Measurements from ENCODE around the gene PITX3. TPM values are rescaled to one million over a fixed set of nuclear protein-coding genes. Genes with fewer than 3 reads are reported as not detected.

The PITX3 gene
- total RNA-seq, 1 experiment from 2014 or later, result 0.81 TPM

- TF ChIP-seq ZNF425 (CRISPR knock-in tag; conservative IDR thresholded peaks at IDR 0.05), result no peak
- TF ChIP-seq ATF3 (CRISPR knock-in tag; conservative IDR thresholded peaks at IDR 0.05), result no peak
- TF ChIP-seq, protein P1, sequence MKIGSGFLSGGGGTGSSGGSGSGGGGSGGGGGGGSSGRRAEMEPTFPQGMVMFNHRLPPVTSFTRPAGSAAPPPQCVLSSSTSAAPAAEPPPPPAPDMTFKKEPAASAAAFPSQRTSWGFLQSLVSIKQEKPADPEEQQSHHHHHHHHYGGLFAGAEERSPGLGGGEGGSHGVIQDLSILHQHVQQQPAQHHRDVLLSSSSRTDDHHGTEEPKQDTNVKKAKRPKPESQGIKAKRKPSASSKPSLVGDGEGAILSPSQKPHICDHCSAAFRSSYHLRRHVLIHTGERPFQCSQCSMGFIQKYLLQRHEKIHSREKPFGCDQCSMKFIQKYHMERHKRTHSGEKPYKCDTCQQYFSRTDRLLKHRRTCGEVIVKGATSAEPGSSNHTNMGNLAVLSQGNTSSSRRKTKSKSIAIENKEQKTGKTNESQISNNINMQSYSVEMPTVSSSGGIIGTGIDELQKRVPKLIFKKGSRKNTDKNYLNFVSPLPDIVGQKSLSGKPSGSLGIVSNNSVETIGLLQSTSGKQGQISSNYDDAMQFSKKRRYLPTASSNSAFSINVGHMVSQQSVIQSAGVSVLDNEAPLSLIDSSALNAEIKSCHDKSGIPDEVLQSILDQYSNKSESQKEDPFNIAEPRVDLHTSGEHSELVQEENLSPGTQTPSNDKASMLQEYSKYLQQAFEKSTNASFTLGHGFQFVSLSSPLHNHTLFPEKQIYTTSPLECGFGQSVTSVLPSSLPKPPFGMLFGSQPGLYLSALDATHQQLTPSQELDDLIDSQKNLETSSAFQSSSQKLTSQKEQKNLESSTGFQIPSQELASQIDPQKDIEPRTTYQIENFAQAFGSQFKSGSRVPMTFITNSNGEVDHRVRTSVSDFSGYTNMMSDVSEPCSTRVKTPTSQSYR (CRISPR knock-in tag; IDR thresholded peaks at IDR 0.05), result peak; percentile 94
- TF ChIP-seq GTF2I (CRISPR knock-in tag; conservative IDR thresholded peaks at IDR 0.05), result no peak
- TF ChIP-seq ZNF219 (CRISPR knock-in tag; IDR thresholded peaks at IDR 0.05; ENCODE audit: borderline replicate concordance), result peak; percentile 88; the same call in 1 of the 2 replicates
- TF ChIP-seq, protein P2, sequence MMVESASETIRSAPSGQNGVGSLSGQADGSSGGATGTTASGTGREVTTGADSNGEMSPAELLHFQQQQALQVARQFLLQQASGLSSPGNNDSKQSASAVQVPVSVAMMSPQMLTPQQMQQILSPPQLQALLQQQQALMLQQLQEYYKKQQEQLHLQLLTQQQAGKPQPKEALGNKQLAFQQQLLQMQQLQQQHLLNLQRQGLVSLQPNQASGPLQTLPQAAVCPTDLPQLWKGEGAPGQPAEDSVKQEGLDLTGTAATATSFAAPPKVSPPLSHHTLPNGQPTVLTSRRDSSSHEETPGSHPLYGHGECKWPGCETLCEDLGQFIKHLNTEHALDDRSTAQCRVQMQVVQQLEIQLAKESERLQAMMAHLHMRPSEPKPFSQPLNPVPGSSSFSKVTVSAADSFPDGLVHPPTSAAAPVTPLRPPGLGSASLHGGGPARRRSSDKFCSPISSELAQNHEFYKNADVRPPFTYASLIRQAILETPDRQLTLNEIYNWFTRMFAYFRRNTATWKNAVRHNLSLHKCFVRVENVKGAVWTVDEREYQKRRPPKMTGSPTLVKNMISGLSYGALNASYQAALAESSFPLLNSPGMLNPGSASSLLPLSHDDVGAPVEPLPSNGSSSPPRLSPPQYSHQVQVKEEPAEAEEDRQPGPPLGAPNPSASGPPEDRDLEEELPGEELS (CRISPR knock-in tag; IDR thresholded peaks at IDR 0.05), result peak; percentile 82
- 0 out of 2 replicates have a peak, but pooled peaks have one; percentile 33 for TF ChIP-seq ZNF263 (CRISPR knock-in tag; IDR thresholded peaks at IDR 0.05; ENCODE audit: low read depth)
- TF ChIP-seq ZNF416 (CRISPR knock-in tag; IDR thresholded peaks at IDR 0.05), result no peak
- peak; percentile 65; the same call in 1 of the 2 replicates for TF ChIP-seq FOXK1 (CRISPR knock-in tag; IDR thresholded peaks at IDR 0.05)
- peak; percentile 87; the same call in 1 of the 2 replicates for TF ChIP-seq ESRRA (CRISPR knock-in tag; IDR thresholded peaks at IDR 0.05; ENCODE audit: borderline replicate concordance)
- 0 out of 2 replicates have a peak, but pooled peaks have one; percentile 68 for TF ChIP-seq ZBTB43 (CRISPR knock-in tag; IDR thresholded peaks at IDR 0.05)
- TF ChIP-seq MYBL2 (CRISPR knock-in tag; IDR thresholded peaks at IDR 0.05), result peak; percentile 88
- TF ChIP-seq, protein P3, sequence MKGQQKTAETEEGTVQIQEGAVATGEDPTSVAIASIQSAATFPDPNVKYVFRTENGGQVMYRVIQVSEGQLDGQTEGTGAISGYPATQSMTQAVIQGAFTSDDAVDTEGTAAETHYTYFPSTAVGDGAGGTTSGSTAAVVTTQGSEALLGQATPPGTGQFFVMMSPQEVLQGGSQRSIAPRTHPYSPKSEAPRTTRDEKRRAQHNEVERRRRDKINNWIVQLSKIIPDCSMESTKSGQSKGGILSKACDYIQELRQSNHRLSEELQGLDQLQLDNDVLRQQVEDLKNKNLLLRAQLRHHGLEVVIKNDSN (CRISPR knock-in tag; IDR thresholded peaks at IDR 0.05), result peak; percentile 78
- TF ChIP-seq CREM (CRISPR knock-in tag; IDR thresholded peaks at IDR 0.05), result peak; percentile 71
- peak; percentile 90; the same call in 1 of the 2 replicates for TF ChIP-seq PREB (CRISPR knock-in tag; IDR thresholded peaks at IDR 0.05; ENCODE audit: borderline replicate concordance)
- no peak; the same call in 1 of the 2 replicates for TF ChIP-seq MLX (CRISPR knock-in tag; IDR thresholded peaks at IDR 0.05)
- peak; percentile 85 for TF ChIP-seq TEAD4 (CRISPR knock-in tag; IDR thresholded peaks at IDR 0.05)
- 0 out of 2 replicates have a peak, but pooled peaks have one; percentile 21 for TF ChIP-seq ZNF317 (CRISPR knock-in tag; IDR thresholded peaks at IDR 0.05; ENCODE audit: borderline replicate concordance, low read depth)
- TF ChIP-seq SMAD4 (CRISPR knock-in tag; IDR thresholded peaks at IDR 0.05), result peak; percentile 81
- TF ChIP-seq KAT7 (CRISPR knock-in tag; IDR thresholded peaks at IDR 0.05; ENCODE audit: borderline replicate concordance), result 0 out of 2 replicates have a peak, but pooled peaks have one; percentile 45
- TF ChIP-seq, protein P4, sequence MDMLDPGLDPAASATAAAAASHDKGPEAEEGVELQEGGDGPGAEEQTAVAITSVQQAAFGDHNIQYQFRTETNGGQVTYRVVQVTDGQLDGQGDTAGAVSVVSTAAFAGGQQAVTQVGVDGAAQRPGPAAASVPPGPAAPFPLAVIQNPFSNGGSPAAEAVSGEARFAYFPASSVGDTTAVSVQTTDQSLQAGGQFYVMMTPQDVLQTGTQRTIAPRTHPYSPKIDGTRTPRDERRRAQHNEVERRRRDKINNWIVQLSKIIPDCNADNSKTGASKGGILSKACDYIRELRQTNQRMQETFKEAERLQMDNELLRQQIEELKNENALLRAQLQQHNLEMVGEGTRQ (CRISPR knock-in tag; IDR thresholded peaks at IDR 0.05), result no peak
- TF ChIP-seq, protein P5, sequence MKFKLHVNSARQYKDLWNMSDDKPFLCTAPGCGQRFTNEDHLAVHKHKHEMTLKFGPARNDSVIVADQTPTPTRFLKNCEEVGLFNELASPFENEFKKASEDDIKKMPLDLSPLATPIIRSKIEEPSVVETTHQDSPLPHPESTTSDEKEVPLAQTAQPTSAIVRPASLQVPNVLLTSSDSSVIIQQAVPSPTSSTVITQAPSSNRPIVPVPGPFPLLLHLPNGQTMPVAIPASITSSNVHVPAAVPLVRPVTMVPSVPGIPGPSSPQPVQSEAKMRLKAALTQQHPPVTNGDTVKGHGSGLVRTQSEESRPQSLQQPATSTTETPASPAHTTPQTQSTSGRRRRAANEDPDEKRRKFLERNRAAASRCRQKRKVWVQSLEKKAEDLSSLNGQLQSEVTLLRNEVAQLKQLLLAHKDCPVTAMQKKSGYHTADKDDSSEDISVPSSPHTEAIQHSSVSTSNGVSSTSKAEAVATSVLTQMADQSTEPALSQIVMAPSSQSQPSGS (CRISPR knock-in tag; IDR thresholded peaks at IDR 0.05; ENCODE audit: borderline replicate concordance, low read depth), result no peak; the same call in 1 of the 2 replicates
These were observed 15.4 kb downstream of the PITX3 start, which contains the start of gene ELOVL3 (continued) for GRCh38 chr10:102225646-102226541.
